GM10266 (cell line): ENCODE data around the gene NPFF.
"Not testable (repeated sequence)": the region's sequence is repeated elsewhere in the genome, so short reads cannot be mapped to it uniquely, and the experiment has no call there.

Experiments
- DNase-seq: peaks from one replicate; pipeline ENCODE4 v3.0.0; 2012; ENCODE audit errors: extremely low spot score
- CTCF ChIP-seq: IDR thresholded peaks from 2 replicates; pipeline ENCODE4 v1.5.1; 2012; ENCODE audit warnings: mild to moderate bottlenecking, low read depth; ENCODE audit not compliant: control insufficient read depth, insufficient read depth; ENCODE audit errors: missing control alignments

NPFF gene

GRCh38 chr12:53506881-53507602 lies at the start of gene NPFF:
Gene NPFF, minus strand, starts transcription at chr12:53507484. Its CDS starts 10 bp downstream, at chr12:53507474.
- DNase-seq = no peak
- no peak for TF ChIP-seq CTCF

- DNase-seq = no peak
- no peak for TF ChIP-seq CTCF
Observed at GRCh38 chr12:53552361-53553327, 45.4 kb upstream of the NPFF start.

GRCh38 chr12:53551889-53552291 lies 44.6 kb upstream of the NPFF start:
- TF ChIP-seq CTCF = no peak
- no peak for DNase-seq

- no peak for DNase-seq
- TF ChIP-seq CTCF = no peak
Observed at GRCh38 chr12:53550595-53550994, 43.3 kb upstream of the NPFF start.

GRCh38 chr12:53550131-53550530 lies 42.8 kb upstream of the NPFF start:
- DNase-seq = not testable (repeated sequence)

GRCh38 chr12:53548354-53548753 lies 41.1 kb upstream of the NPFF start:
- DNase-seq = not testable (repeated sequence)

- peak; percentile 91 for TF ChIP-seq CTCF
- DNase-seq = peak; percentile 75
Observed at GRCh38 chr12:53543539-53543938, 36.3 kb upstream of the NPFF start.

- no peak for DNase-seq
- no peak for TF ChIP-seq CTCF
Observed at GRCh38 chr12:53539526-53539925, 32.2 kb upstream of the NPFF start.
